ENCODE results near the gene AICDA.
"Not testable (repeated sequence)": the region's sequence is repeated elsewhere in the genome, so short reads cannot be mapped to it uniquely, and the experiment has no call there.

Gene AICDA

DNA sequence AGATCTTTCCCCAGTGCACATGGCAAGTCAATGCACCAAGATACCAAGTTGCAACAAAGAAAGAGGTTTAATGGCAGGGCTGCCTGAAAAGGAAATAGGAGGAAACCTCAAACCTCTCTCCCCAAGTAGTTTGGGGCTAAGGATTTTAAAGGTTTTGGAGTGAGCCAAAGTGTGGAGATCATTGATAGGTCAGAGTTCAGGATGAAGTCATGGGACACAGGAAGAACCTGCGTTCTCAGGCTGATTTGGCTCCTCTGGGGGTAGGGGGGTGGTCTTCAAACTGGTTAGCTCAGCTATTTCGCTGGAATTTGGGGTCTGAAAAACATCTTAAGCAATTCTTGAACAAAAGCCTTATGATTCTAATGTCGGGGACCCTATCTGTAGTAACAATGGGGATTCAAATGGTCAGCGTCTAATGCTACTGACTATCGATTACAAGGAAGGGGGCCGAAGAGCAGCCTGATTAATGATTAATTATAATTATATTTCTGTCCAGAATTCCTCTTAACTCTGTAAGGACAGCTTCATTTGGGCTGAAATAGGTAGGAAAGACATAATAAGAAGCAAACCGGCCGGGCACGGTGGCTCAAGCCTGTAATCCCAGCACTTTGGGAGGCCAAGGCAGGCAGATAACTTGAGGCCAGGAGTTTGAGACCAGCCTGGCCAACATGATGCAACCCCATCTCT is 31.4 kb downstream of the AICDA start:
- TF ChIP-seq, protein P1, sequence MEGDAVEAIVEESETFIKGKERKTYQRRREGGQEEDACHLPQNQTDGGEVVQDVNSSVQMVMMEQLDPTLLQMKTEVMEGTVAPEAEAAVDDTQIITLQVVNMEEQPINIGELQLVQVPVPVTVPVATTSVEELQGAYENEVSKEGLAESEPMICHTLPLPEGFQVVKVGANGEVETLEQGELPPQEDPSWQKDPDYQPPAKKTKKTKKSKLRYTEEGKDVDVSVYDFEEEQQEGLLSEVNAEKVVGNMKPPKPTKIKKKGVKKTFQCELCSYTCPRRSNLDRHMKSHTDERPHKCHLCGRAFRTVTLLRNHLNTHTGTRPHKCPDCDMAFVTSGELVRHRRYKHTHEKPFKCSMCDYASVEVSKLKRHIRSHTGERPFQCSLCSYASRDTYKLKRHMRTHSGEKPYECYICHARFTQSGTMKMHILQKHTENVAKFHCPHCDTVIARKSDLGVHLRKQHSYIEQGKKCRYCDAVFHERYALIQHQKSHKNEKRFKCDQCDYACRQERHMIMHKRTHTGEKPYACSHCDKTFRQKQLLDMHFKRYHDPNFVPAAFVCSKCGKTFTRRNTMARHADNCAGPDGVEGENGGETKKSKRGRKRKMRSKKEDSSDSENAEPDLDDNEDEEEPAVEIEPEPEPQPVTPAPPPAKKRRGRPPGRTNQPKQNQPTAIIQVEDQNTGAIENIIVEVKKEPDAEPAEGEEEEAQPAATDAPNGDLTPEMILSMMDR (conservative IDR thresholded peaks at IDR 0.05; ENCODE audit: control insufficient read depth, insufficient read depth, low read depth, low read length): no peak
- no peak overlapping the region for H3K4me3 ChIP-seq (ENCODE audit: control insufficient read depth, low read depth, low read length)
- no peak for DNase-seq (ENCODE audit: low read depth)

GRCh38 chr12:8577879-8578278 is 34.8 kb downstream of the AICDA start:
- no peak overlapping the region for H3K4me3 ChIP-seq (ENCODE audit: control insufficient read depth, low read depth, low read length)
- DNase-seq (ENCODE audit: low read depth): no peak
- TF ChIP-seq, protein P1 (conservative IDR thresholded peaks at IDR 0.05; ENCODE audit: control insufficient read depth, insufficient read depth, low read depth, low read length): no peak

DNA sequence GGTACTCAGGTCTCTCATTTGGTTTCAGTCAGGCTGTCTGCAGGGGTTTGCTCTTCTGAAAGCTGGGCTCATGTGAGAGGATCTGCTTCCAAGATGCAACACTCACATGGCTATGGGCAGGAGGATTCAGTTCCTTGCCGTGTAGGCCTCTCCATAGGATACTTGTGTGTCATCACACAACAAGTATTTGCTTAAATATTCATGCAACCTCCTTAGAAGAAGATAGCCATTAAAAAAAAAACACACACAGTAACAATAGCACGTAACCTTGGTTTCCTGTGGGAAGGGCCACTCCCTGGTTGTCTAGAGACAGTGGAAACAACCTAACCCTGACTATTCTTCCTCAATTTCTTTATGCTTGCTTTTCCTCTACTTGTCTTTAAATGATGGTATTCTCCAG is 40.2 kb downstream of the AICDA start:
- no peak for DNase-seq (ENCODE audit: low read depth)
- H3K4me3 ChIP-seq (ENCODE audit: control insufficient read depth, low read depth, low read length): no peak overlapping the region
- TF ChIP-seq, protein P1 (conservative IDR thresholded peaks at IDR 0.05; ENCODE audit: control insufficient read depth, insufficient read depth, low read depth, low read length): no peak

- no peak overlapping the region for H3K4me3 ChIP-seq (ENCODE audit: control insufficient read depth, low read depth, low read length)
- TF ChIP-seq, protein P1 (conservative IDR thresholded peaks at IDR 0.05; ENCODE audit: control insufficient read depth, insufficient read depth, low read depth, low read length): no peak
- no peak for DNase-seq (ENCODE audit: low read depth)
These were observed 46.1 kb downstream of the AICDA start for GRCh38 chr12:8566525-8566924.

DNA sequence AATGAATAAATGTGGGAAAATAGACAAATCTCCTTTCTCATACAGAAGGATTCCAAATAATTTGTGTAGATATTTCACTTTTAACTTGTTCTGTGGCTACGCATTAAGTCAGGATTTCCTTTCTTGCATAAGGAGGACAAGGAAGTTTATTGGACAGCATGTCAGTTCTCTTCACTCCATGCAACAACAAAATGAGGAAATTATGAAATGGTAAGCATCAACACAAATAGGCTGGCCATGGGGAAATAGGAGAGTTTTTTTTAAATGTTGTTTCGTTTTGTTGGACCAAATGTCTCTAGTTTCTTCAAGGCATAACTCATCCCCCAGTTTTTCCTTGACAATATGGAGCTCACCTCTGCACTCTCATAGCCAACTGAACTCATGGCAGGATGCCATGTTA is 46.6 kb downstream of the AICDA start:
- H3K4me3 ChIP-seq (ENCODE audit: control insufficient read depth, low read depth, low read length); DNase-seq (ENCODE audit: low read depth): not testable (repeated sequence)

DNA sequence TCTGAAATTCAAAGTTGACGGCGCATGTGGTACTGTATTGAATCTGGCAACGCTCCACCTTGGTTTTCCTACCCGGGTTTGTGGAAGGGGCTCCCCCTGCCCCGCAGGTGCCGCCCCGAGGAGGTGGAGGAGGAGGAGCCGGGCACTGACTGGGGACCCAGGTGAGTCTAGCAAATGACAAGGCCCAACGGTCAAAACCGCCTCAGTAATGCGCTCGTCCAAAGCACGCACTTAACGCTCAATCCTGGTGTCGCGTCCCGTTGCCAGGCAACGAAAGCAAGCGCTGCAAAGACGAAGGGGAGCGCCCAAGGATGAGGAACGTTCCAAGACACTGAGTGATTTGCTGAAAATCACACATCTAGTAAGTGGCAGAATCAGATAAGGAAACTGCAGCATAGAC is 48.0 kb downstream of the AICDA start:
- H3K4me3 ChIP-seq (ENCODE audit: control insufficient read depth, low read depth, low read length): no peak overlapping the region
- DNase-seq (ENCODE audit: low read depth): no peak
- TF ChIP-seq, protein P1 (conservative IDR thresholded peaks at IDR 0.05; ENCODE audit: control insufficient read depth, insufficient read depth, low read depth, low read length): no peak

DNA sequence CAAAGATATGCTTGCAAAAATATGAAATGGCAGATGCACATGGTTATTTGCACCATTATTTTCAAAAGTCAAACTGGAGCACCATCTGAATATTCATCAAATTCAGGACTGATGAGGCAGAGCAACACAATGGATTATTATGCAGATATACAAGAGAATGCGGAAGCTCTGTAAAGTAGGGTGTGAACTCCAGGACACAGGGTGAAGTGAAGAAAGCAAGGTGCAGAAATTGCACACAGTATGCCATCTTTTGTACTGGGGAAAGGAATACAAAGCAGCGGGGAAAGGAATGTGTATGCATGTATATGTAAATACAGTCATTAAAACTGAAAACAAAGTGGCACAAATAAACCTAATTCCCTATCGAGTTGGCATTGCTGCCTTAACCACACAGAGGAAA is 49.3 kb downstream of the AICDA start:
- DNase-seq (ENCODE audit: low read depth): no peak
- H3K4me3 ChIP-seq (ENCODE audit: control insufficient read depth, low read depth, low read length): no peak overlapping the region
- TF ChIP-seq, protein P1 (conservative IDR thresholded peaks at IDR 0.05; ENCODE audit: control insufficient read depth, insufficient read depth, low read depth, low read length): no peak

All from fibroblast of mammary gland (primary cell).